ENCODE results near the gene ATP5ME.

Gene ATP5ME

GRCh38 chr4:714087-714486 lies 40.0 kb upstream of the ATP5ME start:
- Histone ChIP-seq H3K27me3 (no peaks in the 10 kb centered on the region), H3K36me3 (peaks cover 32 to 86% (median 69%) of the 10 kb centered on the region in 11 experiments), H3K9me3 (replicated peaks in 1 of 11) (peaks cover 0 to 4% (median 0%) of the 10 kb centered on the region in 11 experiments; a peak in 4 of 22 replicates), H3K27ac (no peak overlapping the region), H4K20me1 (peaks cover 89 to 100% (median 98%) of the 10 kb centered on the region in 11 experiments), H3K4me1 (peaks cover 16 to 51% (median 41%) of the 10 kb centered on the region in 10 experiments; a peak in 19 of 20 replicates), H3K4me2 (no peak overlapping the region), H3K4me3 (no peak overlapping the region), H3K9ac (no peak overlapping the region; a peak in 1 of 22 replicates)
- no peak for TF ChIP-seq Cebpa-rat (IDR thresholded peaks at IDR 0.05)

- Histone ChIP-seq H3K4me3 (no peak overlapping the region), H4K20me1 (peaks cover 89 to 100% (median 98%) of the 10 kb centered on the region in 11 experiments), H3K27ac (peak overlapping the region in 8 of 11 experiments; percentile 16 to 60 (median 45); a peak in 13 of 22 replicates), H3K9ac (peak overlapping the region in 4 of 11 experiments; percentile 3 to 53 (median 4); a peak in 3 of 22 replicates), H3K36me3 (peaks cover 25 to 86% (median 69%) of the 10 kb centered on the region in 11 experiments), H3K9me3 (replicated peaks in 1 of 11) (peaks cover 0 to 5% (median 0%) of the 10 kb centered on the region in 11 experiments; a peak in 5 of 22 replicates), H3K4me1 (peaks cover 20 to 61% (median 50%) of the 10 kb centered on the region in 10 experiments), H3K4me2 (peak overlapping the region in 4 of 11 experiments; percentile 3 to 35 (median 22); a peak in 6 of 22 replicates), H3K27me3 (no peaks in the 10 kb centered on the region)
- TF ChIP-seq Cebpa-rat (IDR thresholded peaks at IDR 0.05), result no peak
Observed at GRCh38 chr4:712916-713632, 39.0 kb upstream of the ATP5ME start.

GRCh38 chr4:712093-712492 lies 38.0 kb upstream of the ATP5ME start:
- Histone ChIP-seq H3K9ac (no peak overlapping the region), H3K27me3 (no peaks in the 10 kb centered on the region), H3K9me3 (replicated peaks in 1 of 11) (peaks cover 0 to 5% (median 0%) of the 10 kb centered on the region in 11 experiments; a peak in 5 of 22 replicates), H3K36me3 (peaks cover 25 to 78% (median 67%) of the 10 kb centered on the region in 11 experiments), H3K4me3 (no peak overlapping the region), H3K27ac (no peak overlapping the region), H3K4me1 (peaks cover 29 to 71% (median 50%) of the 10 kb centered on the region in 10 experiments), H4K20me1 (peaks cover 89 to 100% (median 98%) of the 10 kb centered on the region in 11 experiments), H3K4me2 (0 out of 22 replicates have a peak overlapping the region, but pooled peaks of 1 of the 11 experiments have one; percentile 3)
- no peak for TF ChIP-seq Cebpa-rat (IDR thresholded peaks at IDR 0.05)

GRCh38 chr4:710916-711315 lies 36.8 kb upstream of the ATP5ME start:
- Histone ChIP-seq H3K9ac (0 out of 22 replicates have a peak overlapping the region, but pooled peaks of 1 of the 11 experiments have one; percentile 2), H3K4me1 (peaks cover 30 to 76% (median 51%) of the 10 kb centered on the region in 10 experiments), H3K36me3 (peaks cover 25 to 74% (median 67%) of the 10 kb centered on the region in 11 experiments), H3K27ac (no peak overlapping the region), H3K27me3 (no peaks in the 10 kb centered on the region), H3K4me2 (peak overlapping the region in 1 of 11 experiments; percentile 99; a peak in 2 of 22 replicates), H3K4me3 (no peak overlapping the region), H4K20me1 (peaks cover 84 to 93% (median 91%) of the 10 kb centered on the region in 11 experiments), H3K9me3 (replicated peaks in 1 of 11) (peaks cover 0 to 5% (median 0%) of the 10 kb centered on the region in 11 experiments; a peak in 5 of 22 replicates)
- TF ChIP-seq Cebpa-rat (IDR thresholded peaks at IDR 0.05), result no peak

GRCh38 chr4:710116-710515 lies 36.0 kb upstream of the ATP5ME start:
- peaks cover 30 to 75% (median 51%) of the 10 kb centered on the region in 10 experiments for H3K4me1 ChIP-seq
- H3K4me2 ChIP-seq, result peak overlapping the region in 9 of 11 experiments; percentile 3 to 100 (median 99); a peak in 11 of 22 replicates
- peak overlapping the region in 2 of 11 experiments; percentile 25 to 60; a peak in 1 of 22 replicates for H3K9ac ChIP-seq
- H4K20me1 ChIP-seq, result peaks cover 77 to 85% (median 84%) of the 10 kb centered on the region in 11 experiments
- TF ChIP-seq Cebpa-rat (IDR thresholded peaks at IDR 0.05), result no peak
- H3K27me3 ChIP-seq, result no peaks in the 10 kb centered on the region
- no peak overlapping the region; a peak in 1 of 22 replicates for H3K27ac ChIP-seq
- H3K36me3 ChIP-seq, result peaks cover 25 to 71% (median 66%) of the 10 kb centered on the region in 11 experiments
- peak overlapping the region in 1 of 10 experiments; percentile 19; a peak in 1 of 20 replicates for H3K4me3 ChIP-seq
- H3K9me3 ChIP-seq (replicated peaks in 1 of 11), result peaks cover 0 to 5% (median 0%) of the 10 kb centered on the region in 11 experiments; a peak in 5 of 22 replicates

- H4K20me1 ChIP-seq, result peaks cover 69 to 77% (median 76%) of the 10 kb centered on the region in 11 experiments
Observed at GRCh38 chr4:709348-709747, 35.3 kb upstream of the ATP5ME start.

GRCh38 chr4:708631-708933 lies 34.5 kb upstream of the ATP5ME start:
- H3K9ac ChIP-seq, result peak overlapping the region in 8 of 11 experiments; percentile 27 to 100 (median 100); a peak in 13 of 22 replicates

More at GRCh38 chr4:709348-709747, 35.3 kb upstream of the ATP5ME start:
- Histone ChIP-seq H3K36me3 (peaks cover 21 to 63% (median 58%) of the 10 kb centered on the region in 11 experiments), H3K9ac (peak overlapping the region in 1 of 11 experiments; percentile 60; a peak in 1 of 22 replicates), H3K4me2 (peak overlapping the region; percentile 16 to 100 (median 99); a peak in 18 of 22 replicates), H3K9me3 (replicated peaks in 1 of 11) (peaks cover 0 to 5% (median 0%) of the 10 kb centered on the region in 11 experiments; a peak in 5 of 22 replicates), H3K27ac (no peak overlapping the region; a peak in 1 of 22 replicates), H3K4me3 (peak overlapping the region in 1 of 10 experiments; percentile 99; a peak in 1 of 20 replicates), H3K27me3 (no peaks in the 10 kb centered on the region), H3K4me1 (peaks cover 30 to 76% (median 54%) of the 10 kb centered on the region in 10 experiments)
- TF ChIP-seq Cebpa-rat (IDR thresholded peaks at IDR 0.05), result no peak

GRCh38 chr4:707929-708630 lies 34.0 kb upstream of the ATP5ME start:
- peak overlapping the region; percentile 100; a peak in 20 of 22 replicates for H3K9ac ChIP-seq
- peaks cover 30 to 70% (median 52%) of the 10 kb centered on the region in 10 experiments for H3K4me1 ChIP-seq
- peaks cover 12 to 51% (median 45%) of the 10 kb centered on the region in 11 experiments for H3K36me3 ChIP-seq
- H4K20me1 ChIP-seq, result peaks cover 57 to 65% (median 63%) of the 10 kb centered on the region in 11 experiments
- peak overlapping the region; percentile 97 to 100 (median 99) for H3K4me2 ChIP-seq
- no peaks in the 10 kb centered on the region for H3K27me3 ChIP-seq
- H3K4me3 ChIP-seq, result peak overlapping the region; percentile 32 to 100 (median 99); a peak in 18 of 20 replicates
- peaks cover 0 to 5% (median 0%) of the 10 kb centered on the region in 11 experiments; a peak in 5 of 22 replicates for H3K9me3 ChIP-seq (replicated peaks in 1 of 11)
- no peak for TF ChIP-seq Cebpa-rat (IDR thresholded peaks at IDR 0.05)
- H3K27ac ChIP-seq, result peak overlapping the region in 7 of 11 experiments; percentile 99 to 100 (median 100); a peak in 14 of 22 replicates

More at GRCh38 chr4:708631-708933, 34.5 kb upstream of the ATP5ME start:
- Histone ChIP-seq H3K4me2 (peak overlapping the region; percentile 97 to 100 (median 99)), H3K4me1 (peaks cover 30 to 75% (median 54%) of the 10 kb centered on the region in 10 experiments), H3K9me3 (replicated peaks in 1 of 11) (peaks cover 0 to 5% (median 0%) of the 10 kb centered on the region in 11 experiments; a peak in 5 of 22 replicates), H4K20me1 (peaks cover 62 to 70% (median 68%) of the 10 kb centered on the region in 11 experiments), H3K27me3 (no peaks in the 10 kb centered on the region), H3K27ac (peak overlapping the region in 4 of 11 experiments; percentile 38 to 100 (median 100); a peak in 4 of 22 replicates), H3K4me3 (peak overlapping the region in 9 of 10 experiments; percentile 32 to 100 (median 99); a peak in 13 of 20 replicates), H3K36me3 (peaks cover 14 to 56% (median 50%) of the 10 kb centered on the region in 11 experiments)
- TF ChIP-seq Cebpa-rat (IDR thresholded peaks at IDR 0.05), result no peak

Measured in BLaER1 treated with 17β-estradiol and CSF1 and Interleukin-3, amounts not matched to agents 10 nM and 100 nM (cell line).